Measurements from ENCODE around the gene PCBP1.
"Not testable (repeated sequence)": the region's sequence is repeated elsewhere in the genome, so short reads cannot be mapped to it uniquely, and the experiment has no call there.

PCBP1 gene

GRCh38 chr2:70128005-70128404 is 40.7 kb downstream of the PCBP1 start:
- DNase-seq: no peak

GRCh38 chr2:70131344-70132143 is 44.3 kb downstream of the PCBP1 start:
- DNase-seq: not testable (repeated sequence)

GRCh38 chr2:70132244-70133126 is 45.2 kb downstream of the PCBP1 start:
- peak; percentile 67 for DNase-seq

DNA sequence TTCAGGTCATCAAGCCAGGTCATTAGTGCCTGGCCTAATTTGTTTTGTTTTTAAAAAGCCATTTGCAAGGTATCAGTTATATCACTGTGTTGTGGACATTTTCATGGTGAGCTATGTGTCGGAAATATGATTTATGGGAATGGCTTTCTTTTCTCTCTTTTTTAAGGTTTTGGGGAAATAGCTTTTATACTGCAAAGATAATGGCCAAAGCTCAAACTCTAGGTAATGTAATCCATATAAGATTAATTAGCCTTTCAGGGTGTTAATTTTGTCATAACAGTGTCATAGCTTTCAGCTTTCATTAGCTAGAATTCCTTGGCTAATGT is 45.8 kb downstream of the PCBP1 start:
- no peak for DNase-seq

GRCh38 chr2:70133491-70134322 is 46.4 kb downstream of the PCBP1 start:
- peak; percentile 56 for DNase-seq

DNA sequence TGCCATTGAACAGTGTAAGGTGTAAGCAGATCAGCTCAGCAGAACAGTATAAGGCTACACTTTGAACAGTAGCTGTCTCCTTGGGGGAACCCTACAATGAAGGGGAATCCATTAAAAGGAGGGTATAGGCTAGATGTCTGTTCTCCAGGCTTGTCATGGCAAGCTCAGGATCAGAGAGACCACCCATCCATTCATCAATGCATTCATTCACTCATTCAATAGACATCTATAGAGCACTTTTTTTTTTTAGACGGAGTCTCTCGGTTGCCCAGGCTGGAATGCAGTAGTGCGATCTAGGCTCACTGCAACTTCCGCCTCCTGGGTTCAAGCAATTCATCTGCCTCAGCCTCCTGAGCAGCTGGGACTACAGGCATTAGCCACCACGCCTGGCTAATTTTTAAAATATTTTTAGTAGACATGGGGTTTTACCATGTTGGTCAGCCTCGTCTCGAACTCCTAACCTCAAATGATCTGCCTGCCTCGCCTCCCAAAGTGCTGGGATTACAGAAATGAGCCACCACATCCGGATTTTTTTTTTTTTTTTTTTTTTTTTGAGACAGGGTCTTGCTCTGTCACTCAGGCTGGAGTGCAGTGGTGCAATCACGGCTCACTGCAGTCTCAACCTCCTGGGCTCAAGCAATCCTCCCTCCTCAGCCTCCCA is 47.2 kb downstream of the PCBP1 start:
- not testable (repeated sequence) for DNase-seq

Data from CD4-positive, alpha-beta T cell treated with Interleukin-17A for 4 hours (primary cell).